DND-41 (cell line): Measurements from ENCODE around the gene RASSF8.
A peak's percentile ranks its signal among the peaks of the same experiment; 100 is the strongest.

Experiments used
- CTCF ChIP-seq: IDR thresholded peaks from 2 replicates; pipeline ENCODE4 v1.5.1; 2012; ENCODE audit warnings: borderline replicate concordance, low read length, moderate library complexity, mild to moderate bottlenecking; ENCODE audit not compliant: poor library complexity, severe bottlenecking; ENCODE audit errors: extremely low read depth
- EZH2 ChIP-seq: IDR thresholded peaks from 3 replicates; pipeline ENCODE4 v1.6.1; 2012; ENCODE audit warnings: borderline replicate concordance, low read depth, mild to moderate bottlenecking, moderate library complexity, low read length, inconsistent platforms; ENCODE audit not compliant: severe bottlenecking

DNA sequence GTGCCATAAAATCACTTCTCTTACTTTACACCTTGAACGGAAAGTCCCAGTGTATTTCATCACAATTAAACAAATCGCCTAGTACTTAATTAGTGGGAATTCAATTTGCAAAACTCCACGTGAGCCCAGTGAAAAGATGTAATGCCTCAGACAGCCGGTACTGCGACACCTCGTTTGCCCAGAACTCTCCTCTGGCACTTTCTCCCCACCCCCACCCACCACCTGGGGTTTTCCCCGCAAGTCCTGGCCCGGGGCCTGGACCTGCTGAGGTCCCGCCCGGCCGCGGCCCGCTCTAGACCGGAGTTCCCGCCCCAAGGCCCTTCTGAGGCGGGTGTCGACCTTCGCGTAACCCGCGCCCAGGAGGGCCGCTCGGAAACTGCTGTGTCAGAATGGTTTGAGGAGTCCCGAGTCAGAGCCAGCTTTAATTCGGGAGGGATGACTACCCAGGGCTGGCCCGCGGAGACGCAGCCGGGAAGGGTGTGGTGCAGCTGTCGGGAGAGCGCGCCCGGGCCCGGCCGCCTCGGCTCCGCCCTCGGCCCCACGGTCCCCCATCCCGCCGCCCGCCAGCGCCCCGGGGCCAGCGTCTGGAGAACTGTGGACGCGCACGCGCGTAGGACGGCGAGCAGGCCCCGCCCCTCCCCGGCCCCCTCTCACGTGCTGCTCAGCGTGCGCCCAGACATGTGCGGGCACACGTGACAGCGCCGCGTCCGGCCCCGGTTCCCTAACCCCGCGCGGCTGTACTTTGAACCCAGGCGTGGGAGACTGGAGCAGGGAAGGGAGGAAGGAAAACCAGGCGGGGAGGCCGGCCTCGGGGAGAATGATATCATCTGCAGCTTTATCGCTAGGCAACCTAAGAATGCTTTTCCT, 155.6 kb downstream of the RASSF8 start:
- TF ChIP-seq CTCF (peak; percentile 22), EZH2 (no peak)
